Astrocyte (in vitro differentiated cells and primary cell): Measurements from ENCODE around the gene CTSL. TPM values are rescaled to one million over a fixed set of nuclear protein-coding genes. Genes with fewer than 3 reads are reported as not detected.
"Not testable (repeated sequence)": the region's sequence is repeated elsewhere in the genome, so short reads cannot be mapped to it uniquely, and the experiment has no call there.

Experiments
- DNase-seq: peaks from one replicate; pipeline ENCODE4 v3.0.0-alpha.2; 2010; ENCODE audit warnings: low read depth
- FAIRE-seq: peaks from 2 replicates; lab custom pipeline; 2011; peaks lifted over from hg19 to GRCh38; lab: Jason Lieb, UNC
- H2AFZ ChIP-seq: 2 replicates; pipeline ENCODE4 v1.6.0; 2012; ENCODE audit warnings: low read depth, low read length, inconsistent platforms
- H3K27ac ChIP-seq: 2 replicates; pipeline ENCODE4 v1.5.1; 2011; ENCODE audit warnings: low read depth, low read length, inconsistent platforms
- H3K27me3 ChIP-seq: 2 replicates; pipeline ENCODE4 v1.6.0; 2011; ENCODE audit warnings: low read length, inconsistent platforms; ENCODE audit not compliant: insufficient read depth
- H3K36me3 ChIP-seq: 2 replicates; pipeline ENCODE4 v1.5.1; 2011; ENCODE audit warnings: low read length, inconsistent platforms; ENCODE audit not compliant: insufficient read depth
- H3K4me1 ChIP-seq: 2 replicates; pipeline ENCODE4 v1.5.1; 2011; ENCODE audit warnings: low read length, inconsistent platforms; ENCODE audit not compliant: insufficient read depth
- H3K4me2 ChIP-seq: 2 replicates; pipeline ENCODE4 v1.6.0; 2012; ENCODE audit warnings: low read length, inconsistent platforms
- H3K4me3 ChIP-seq: 2 replicates; pipeline ENCODE4 v1.5.1; 2011; ENCODE audit warnings: low read depth, mild to moderate bottlenecking, low read length, inconsistent platforms; ENCODE audit not compliant: insufficient read depth
- H3K79me2 ChIP-seq: 2 replicates; pipeline ENCODE4 v1.6.0; 2012; ENCODE audit warnings: mild to moderate bottlenecking, low read length, inconsistent platforms; ENCODE audit not compliant: insufficient read depth
- H3K9ac ChIP-seq: 2 replicates; pipeline ENCODE4 v1.6.0; 2012; ENCODE audit warnings: mild to moderate bottlenecking, low read length, inconsistent platforms
- H3K9me3 ChIP-seq: 2 replicates; pipeline ENCODE4 v1.5.1; 2012; ENCODE audit warnings: low read depth, mild to moderate bottlenecking, low read length, inconsistent platforms; ENCODE audit not compliant: insufficient read depth
- H4K20me1 ChIP-seq: 2 replicates; pipeline ENCODE4 v1.6.0; 2012; ENCODE audit warnings: low read length, inconsistent platforms; ENCODE audit not compliant: insufficient read depth
- H3K27ac Mint-ChIP-seq: one replicate; pipeline ENCODE4 v1.8.0; 2021; ENCODE audit warnings: mild to moderate bottlenecking, mixed read lengths; ENCODE audit not compliant: unreplicated experiment
- H3K27me3 Mint-ChIP-seq: one replicate; pipeline ENCODE4 v1.8.0; 2021; ENCODE audit warnings: low read depth, mixed read lengths; ENCODE audit not compliant: unreplicated experiment
- H3K36me3 Mint-ChIP-seq: one replicate; pipeline ENCODE4 v1.8.0; 2021; ENCODE audit warnings: low read depth, mixed read lengths; ENCODE audit not compliant: unreplicated experiment
- H3K4me1 Mint-ChIP-seq: one replicate; pipeline ENCODE4 v1.8.0; 2021; ENCODE audit warnings: low read depth, mixed read lengths; ENCODE audit not compliant: unreplicated experiment
- H3K4me3 Mint-ChIP-seq: one replicate; pipeline ENCODE4 v1.8.0; 2021; ENCODE audit warnings: mild to moderate bottlenecking, moderate library complexity, mixed read lengths; ENCODE audit not compliant: unreplicated experiment
- H3K9me3 Mint-ChIP-seq: one replicate; pipeline ENCODE4 v1.8.0; 2021; ENCODE audit warnings: mild to moderate bottlenecking, mixed read lengths; ENCODE audit not compliant: unreplicated experiment
- CTCF ChIP-seq: IDR thresholded peaks from 2 replicates; pipeline ENCODE4 v1.5.1; 2011; ENCODE audit warnings: low read depth, mild to moderate bottlenecking, inconsistent platforms, low read length, moderate library complexity; ENCODE audit not compliant: insufficient read depth
- EZH2 ChIP-seq: IDR thresholded peaks from 2 replicates; pipeline ENCODE4 v1.6.1; 2012; ENCODE audit warnings: mild to moderate bottlenecking, low read length, inconsistent platforms; ENCODE audit not compliant: insufficient read depth
- total RNA-seq: library from RNA; stranded (reverse); gene quantifications from 2 replicates; pipeline ENCODE4 v1.2.1, GENCODE V29; 2021

The CTSL gene
- total RNA-seq, 1 donor from 2014 or later, result 94.9 TPM

DNA sequence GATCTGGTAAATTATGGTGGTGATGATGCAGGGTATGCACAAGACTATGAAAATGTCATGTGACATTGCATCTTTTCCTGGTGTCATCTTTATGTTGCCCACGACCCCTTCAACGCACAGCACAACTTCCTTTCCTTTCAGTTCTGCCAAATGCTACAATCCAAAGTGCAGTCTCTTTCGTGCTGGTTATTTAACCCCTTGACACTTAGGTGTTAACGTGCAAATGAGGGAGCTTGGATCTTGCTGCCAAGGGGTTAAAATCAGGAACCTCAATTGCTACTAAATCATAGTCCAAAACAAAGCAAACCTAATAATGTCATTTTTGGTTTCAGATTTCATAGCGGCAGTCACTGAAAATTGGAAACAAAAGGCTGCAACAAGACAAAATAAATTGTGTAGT is 16.0 kb downstream of the CTSL start:
- Histone ChIP-seq H3K4me2 (no peak overlapping the region), H3K9me3 (no peaks in the 10 kb centered on the region), H3K4me1 (no peaks in the 10 kb centered on the region), H3K27me3 (no peaks in the 10 kb centered on the region), H3K36me3 (no peaks in the 10 kb centered on the region), H4K20me1 (no peaks in the 10 kb centered on the region), H3K79me2 (no peaks in the 10 kb centered on the region), H3K27ac (no peak overlapping the region), H3K4me3 (no peak overlapping the region), H2AFZ (no peak overlapping the region), H3K9ac (no peak overlapping the region)
- H3K4me1 Mint-ChIP-seq, result no peaks in the 10 kb centered on the region
- H3K9me3 Mint-ChIP-seq, result peaks cover 8% of the 10 kb centered on the region
- peaks cover 3% of the 10 kb centered on the region for H3K27me3 Mint-ChIP-seq
- no peaks in the 10 kb centered on the region for H3K36me3 Mint-ChIP-seq
- no peak for FAIRE-seq
- TF ChIP-seq EZH2, result no peak
- no peak for TF ChIP-seq CTCF
- no peak overlapping the region for H3K27ac Mint-ChIP-seq
- H3K4me3 Mint-ChIP-seq, result no peak overlapping the region
- no peak for DNase-seq

DNA sequence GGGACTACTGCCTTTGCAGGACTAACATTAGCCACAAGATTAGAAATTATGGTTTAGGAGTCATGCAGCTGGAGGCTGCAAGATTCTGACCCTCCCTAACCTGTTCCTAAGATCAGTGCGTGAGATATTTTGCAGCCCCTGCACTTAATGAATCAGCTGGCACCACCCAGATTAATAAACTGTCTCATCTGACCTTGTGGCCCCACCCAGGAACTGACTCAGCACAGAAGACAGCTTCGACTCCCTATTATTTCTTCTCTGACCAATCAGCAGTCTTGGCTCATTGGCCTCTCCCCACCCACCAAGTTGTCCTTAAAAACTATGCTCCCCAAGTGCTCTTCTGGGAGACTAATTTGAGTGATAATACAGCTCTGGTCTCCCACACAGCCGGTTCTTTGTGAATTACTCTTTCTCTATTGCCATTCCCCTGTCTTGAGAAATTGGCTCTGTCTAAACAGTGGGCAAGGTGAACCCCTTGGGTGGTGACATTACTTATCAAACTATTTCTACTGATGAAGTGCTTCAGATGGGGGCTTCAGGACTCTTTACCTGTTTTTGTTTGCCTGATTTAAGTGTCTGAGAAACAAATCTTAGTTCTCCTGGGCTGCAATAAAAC is 17.0 kb downstream of the CTSL start:
- H3K36me3 Mint-ChIP-seq, result no peaks in the 10 kb centered on the region
- H3K9me3 Mint-ChIP-seq, result peaks cover 8% of the 10 kb centered on the region
- TF ChIP-seq CTCF (no peak), EZH2 (no peak)
- H3K4me1 ChIP-seq, result no peaks in the 10 kb centered on the region
- no peak overlapping the region for H3K4me2 ChIP-seq
- no peaks in the 10 kb centered on the region for H4K20me1 ChIP-seq
- H3K9me3 ChIP-seq, result no peaks in the 10 kb centered on the region
- no peak overlapping the region for H3K4me3 Mint-ChIP-seq
- no peak for FAIRE-seq
- H3K27me3 Mint-ChIP-seq, result peaks cover 8% of the 10 kb centered on the region
- no peak overlapping the region for H3K4me3 ChIP-seq
- H2AFZ ChIP-seq, result no peak overlapping the region
- H3K4me1 Mint-ChIP-seq, result no peaks in the 10 kb centered on the region
- H3K27me3 ChIP-seq, result no peaks in the 10 kb centered on the region
- no peaks in the 10 kb centered on the region for H3K79me2 ChIP-seq
- no peak overlapping the region for H3K27ac ChIP-seq
- no peaks in the 10 kb centered on the region for H3K36me3 ChIP-seq
- no peak for DNase-seq
- no peak overlapping the region for H3K27ac Mint-ChIP-seq
- no peak overlapping the region for H3K9ac ChIP-seq

- FAIRE-seq, H3K27me3 Mint-ChIP-seq, H3K36me3 ChIP-seq, H3K27me3 ChIP-seq, H3K79me2 ChIP-seq, H3K9me3 ChIP-seq, H2AFZ ChIP-seq, H3K4me3 ChIP-seq, H3K4me1 Mint-ChIP-seq, H3K36me3 Mint-ChIP-seq, H4K20me1 ChIP-seq, H3K9ac ChIP-seq, H3K4me2 ChIP-seq, DNase-seq, H3K4me3 Mint-ChIP-seq, H3K27ac Mint-ChIP-seq, H3K9me3 Mint-ChIP-seq, H3K4me1 ChIP-seq, H3K27ac ChIP-seq: not testable (repeated sequence)
Observed at GRCh38 chr9:87744247-87744646, 18.3 kb downstream of the CTSL start.
